T-helper 9 cell (primary cell): ENCODE results near the gene CGRRF1.

ENCODE experiments used
- DNase-seq: peaks from one replicate; pipeline ENCODE4 v3.0.0-alpha.2; 2020

CGRRF1 gene

DNA sequence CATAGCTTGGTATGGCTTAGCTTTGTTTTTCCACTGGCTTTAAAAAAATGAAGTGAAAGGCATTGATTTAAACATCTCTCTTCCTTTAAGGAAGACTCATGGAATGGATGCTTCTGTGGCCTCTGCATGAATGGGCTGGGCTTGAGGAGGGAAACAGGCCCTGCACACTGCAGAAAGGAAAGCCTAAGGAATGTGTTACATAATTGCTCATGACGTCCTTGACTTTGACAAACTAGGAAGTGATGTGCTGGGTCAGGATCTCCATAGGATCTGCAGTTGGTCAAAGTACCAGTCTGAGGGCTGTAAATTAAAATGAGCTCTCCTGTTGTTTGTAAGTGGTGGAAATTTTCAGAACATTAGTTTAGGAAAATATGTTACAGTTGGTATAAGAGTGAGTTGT, 69.9 kb downstream of the CGRRF1 start:
- DNase-seq, result no peak

DNA sequence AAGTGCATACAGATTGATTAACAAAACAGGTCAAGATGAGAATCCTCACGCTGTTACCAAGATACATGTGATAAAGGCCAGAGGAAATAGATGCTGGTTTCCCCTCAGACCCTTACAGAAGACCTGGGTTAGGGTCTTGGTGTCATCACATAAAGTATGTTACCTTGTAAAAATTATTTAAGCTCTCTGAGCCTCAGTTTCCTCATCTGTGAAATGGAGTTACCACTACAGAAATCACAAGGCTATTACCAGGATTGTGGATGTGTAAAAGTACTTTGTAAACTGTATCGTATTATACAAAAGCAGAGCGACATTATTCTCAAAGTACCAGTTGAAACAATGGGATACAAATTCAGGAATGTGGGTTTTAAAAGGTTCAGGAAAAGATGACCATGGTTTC, 71.2 kb downstream of the CGRRF1 start:
- no peak for DNase-seq

DNA sequence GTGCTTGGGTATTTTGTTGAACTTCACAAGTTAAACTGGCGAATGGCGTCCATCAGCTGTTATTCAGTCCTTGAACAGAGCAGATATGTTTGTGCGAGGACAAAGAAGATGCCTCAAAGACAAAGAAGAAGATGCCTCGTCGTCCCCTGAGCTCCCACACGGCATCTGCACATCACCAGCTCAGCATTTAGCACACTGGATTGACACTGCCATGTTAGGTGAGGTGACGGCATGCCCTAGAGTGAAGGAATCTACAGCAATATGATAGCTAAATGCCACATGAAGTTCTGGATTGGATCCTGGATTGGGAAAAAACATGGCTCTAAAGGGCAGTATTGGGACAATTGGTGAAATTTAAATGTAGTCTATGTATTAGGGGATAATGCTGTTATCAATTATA, 72.6 kb downstream of the CGRRF1 start:
- no peak for DNase-seq

DNA sequence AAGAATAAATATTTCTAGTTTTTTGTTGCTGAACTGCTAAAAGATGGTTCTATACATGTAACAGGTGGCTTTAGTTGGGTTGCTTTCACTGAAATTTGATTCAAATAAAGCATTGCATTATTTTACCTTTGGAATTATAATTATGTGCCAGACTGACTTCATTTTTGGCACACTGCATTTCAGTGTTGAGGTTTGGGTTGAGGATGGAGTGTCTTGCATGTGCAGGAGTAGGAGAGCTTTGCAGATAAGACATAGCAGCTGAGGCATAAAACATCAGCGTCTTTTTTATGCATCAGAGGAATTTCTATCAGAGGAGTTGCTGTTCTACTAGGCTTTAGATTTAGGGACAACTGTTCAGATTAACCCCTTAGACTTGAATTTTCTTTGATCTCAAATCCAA, 74.4 kb downstream of the CGRRF1 start:
- DNase-seq, result no peak

DNA sequence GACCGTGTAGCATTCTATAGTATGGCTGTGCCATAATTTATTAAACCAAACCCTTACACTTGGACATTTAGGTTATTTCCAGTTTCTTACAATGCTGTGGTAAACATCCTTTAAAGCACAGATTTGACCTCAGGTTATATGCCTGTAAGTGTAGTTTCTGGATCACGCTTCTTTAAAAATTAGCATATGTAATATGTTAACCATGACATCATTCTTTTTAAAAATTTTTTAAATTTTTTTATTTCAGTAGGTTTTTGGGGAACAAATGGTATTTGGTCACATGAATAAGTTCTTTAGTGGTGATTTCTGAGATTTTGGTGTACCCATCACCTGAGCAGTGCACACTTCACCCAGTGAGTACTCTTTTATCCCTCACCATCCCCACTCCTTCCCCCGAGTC, 75.5 kb downstream of the CGRRF1 start:
- no peak for DNase-seq
